ENCODE results near the gene MAD2L1BP. TPM values are rescaled to one million over a fixed set of nuclear protein-coding genes. Genes with fewer than 3 reads are reported as not detected.
A peak's percentile ranks its signal among the peaks of the same experiment; 100 is the strongest.
"Not testable (repeated sequence)": the region's sequence is repeated elsewhere in the genome, so short reads cannot be mapped to it uniquely, and the experiment has no call there.

Gene MAD2L1BP
- total RNA-seq (19.0 TPM), polyA plus RNA-seq (ENCODE audit: insufficient read depth, low read depth, low replicate concordance) (31.0 TPM)
- long read RNA-seq, donor 1, transcript MAD2L1BP-201 (3 exons, 1,301 nt), result major isoform, 12 of 33 reads
- long read RNA-seq, donor 1, partial matches to known transcripts, result 20 of 33 reads
- long read RNA-seq, donor 1, other reads (novel, unspliced or antisense), result 0 of 33 reads
- long read RNA-seq, donor 2, transcript MAD2L1BP-201 (3 exons, 1,301 nt), result major isoform, 11 of 31 reads
- long read RNA-seq, donor 2, partial matches to known transcripts, result 19 of 31 reads
- long read RNA-seq, donor 2, other reads (novel, unspliced or antisense), result 0 of 31 reads
- long read RNA-seq, donor 3, transcript MAD2L1BP-201 (3 exons, 1,301 nt), result major isoform, 15 of 15 reads
- long read RNA-seq, donor 3, partial matches to known transcripts, result 0 of 15 reads
- long read RNA-seq, donor 3, other reads (novel, unspliced or antisense), result 0 of 15 reads
- long read RNA-seq, donor 4, transcript MAD2L1BP-201 (3 exons, 1,301 nt), result major isoform, 17 of 19 reads
- long read RNA-seq, donor 4, partial matches to known transcripts, result 0 of 19 reads
- long read RNA-seq, donor 4, other reads (novel, unspliced or antisense), result 0 of 19 reads
- long read RNA-seq, donor 5, result 0 reads
- long read RNA-seq, donor 6, transcript MAD2L1BP-201 (3 exons, 1,301 nt), result major isoform, 28 of 83 reads
- long read RNA-seq, donor 6, partial matches to known transcripts, result 53 of 83 reads
- long read RNA-seq, donor 6, other reads (novel, unspliced or antisense), result 0 of 83 reads
- long read RNA-seq, donor 7, transcript MAD2L1BP-201 (3 exons, 1,301 nt), result major isoform, 8 of 10 reads
- long read RNA-seq, donor 7, partial matches to known transcripts, result 1 of 10 reads
- long read RNA-seq, donor 7, other reads (novel, unspliced or antisense), result 0 of 10 reads
- long read RNA-seq, donor 8, transcript MAD2L1BP-201 (3 exons, 1,301 nt), result major isoform, 10 of 11 reads
- long read RNA-seq, donor 8, partial matches to known transcripts, result 0 of 11 reads
- long read RNA-seq, donor 8, other reads (novel, unspliced or antisense), result 0 of 11 reads
- long read RNA-seq, donor 9, transcript MAD2L1BP-201 (3 exons, 1,301 nt), result major isoform, 9 of 15 reads
- long read RNA-seq, donor 9, partial matches to known transcripts, result 6 of 15 reads
- long read RNA-seq, donor 9, other reads (novel, unspliced or antisense), result 0 of 15 reads
- long read RNA-seq, donor 10, transcript MAD2L1BP-201 (3 exons, 1,301 nt), result major isoform, 6 of 18 reads
- long read RNA-seq, donor 10, partial matches to known transcripts, result 11 of 18 reads
- long read RNA-seq, donor 10, other reads (novel, unspliced or antisense), result 0 of 18 reads

DNA sequence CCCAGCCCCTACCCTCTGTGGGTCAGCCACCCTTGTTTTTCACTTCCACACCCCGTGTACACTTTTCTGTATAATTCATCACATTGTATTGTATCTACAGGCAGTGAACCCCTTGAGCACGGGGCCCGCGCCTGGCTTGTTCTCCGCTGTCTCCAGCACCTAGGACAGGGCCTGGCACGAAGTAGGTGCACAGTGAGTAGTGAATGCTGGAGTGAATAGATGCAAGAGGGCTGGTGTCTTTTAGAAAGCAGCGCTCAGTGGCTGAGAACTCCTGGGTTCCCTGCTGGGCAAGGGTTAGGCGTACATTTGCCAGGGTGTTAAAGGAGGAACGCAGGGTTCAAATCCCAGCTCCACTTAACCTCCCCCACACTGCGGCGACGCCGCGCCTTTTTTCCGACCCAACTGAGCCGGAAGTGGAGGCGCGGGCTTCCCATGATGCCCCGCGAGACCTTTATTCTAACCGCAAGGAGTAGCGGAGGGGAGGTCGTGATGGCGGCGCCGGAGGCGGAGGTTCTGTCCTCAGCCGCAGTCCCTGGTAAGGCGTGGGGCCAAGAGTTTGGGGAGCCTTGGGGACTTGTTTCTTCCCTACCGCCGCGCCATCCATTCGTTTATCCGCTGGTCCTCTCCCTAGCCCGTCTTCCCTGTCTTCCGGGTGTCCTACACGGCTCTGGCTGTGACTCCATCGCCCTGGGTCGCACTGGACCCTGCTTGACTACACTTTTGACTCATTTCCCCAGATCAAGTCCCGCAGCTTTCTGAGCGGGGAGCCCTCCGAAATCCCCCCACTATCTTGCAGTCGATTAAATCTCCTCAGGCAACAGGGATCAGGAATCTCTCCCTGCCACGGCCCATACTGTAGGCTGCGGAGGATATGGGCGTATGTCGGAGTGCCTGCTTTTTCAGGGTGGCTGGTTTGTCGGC, at the start of gene MAD2L1BP:
TSS of gene MAD2L1BP (plus strand) at position 454 of the 921 bp plus-strand sequence. CDS start at position 490, 36 bp downstream.
- Histone ChIP-seq H3K4me3 (ENCODE audit: low read length in 3 of 3) (peak within 1 kb of the TSS; percentile 95 to 98 (median 98)), H3K4me1 (ENCODE audit: control insufficient read depth in 2 of 3, insufficient read depth in 2 of 3, low read depth in 1 of 3, low read length in 3 of 3) (peaks cover 0 to 4% (median 0%) of the 10 kb centered on the region in 3 donors), H3K27me3 (ENCODE audit: control insufficient read depth, insufficient read depth, low read length) (no peaks in the 10 kb centered on the region), H3K9me3 (ENCODE audit: control insufficient read depth in 2 of 3, insufficient read depth in 1 of 3, low read length in 3 of 3) (no peaks in the 10 kb centered on the region), H3K27ac (ENCODE audit: low read depth in 2 of 2, low read length in 2 of 2) (peak within 1 kb of the TSS; percentile 58 to 77), H3K36me3 (ENCODE audit: control insufficient read depth in 2 of 3, insufficient read depth in 3 of 3, low read length in 3 of 3) (peaks cover 2 to 14% (median 2%) of the 10 kb centered on the region in 3 donors), H3K9ac (ENCODE audit: low read length in 3 of 3) (peak within 1 kb of the TSS; percentile 90 to 96 (median 93))
- FAIRE-seq (no peak), DNase-seq (peak; percentile 85 to 94 (median 91))
- TF ChIP-seq CTCF (IDR thresholded peaks at IDR 0.05; ENCODE audit: borderline replicate concordance, extremely low read depth, insufficient read depth), result no peak
- intact Hi-C loops (cut with DNase I), result no loop called here

- FAIRE-seq, result no peak
- TF ChIP-seq CTCF (IDR thresholded peaks at IDR 0.05; ENCODE audit: borderline replicate concordance, extremely low read depth, insufficient read depth), result no peak
- peaks cover 0 to 27% (median 11%) of the 10 kb centered on the region in 3 donors for H3K36me3 ChIP-seq (ENCODE audit: control insufficient read depth in 2 of 3, insufficient read depth in 3 of 3, low read length in 3 of 3)
These were observed 47.4 kb upstream of the MAD2L1BP start for GRCh38 chr6:43588194-43588593.

GRCh38 chr6:43589564-43589963, 46.1 kb upstream of the MAD2L1BP start:
- FAIRE-seq; intact Hi-C loops (cut with DNase I); H3K27me3 ChIP-seq (ENCODE audit: control insufficient read depth, insufficient read depth, low read length); H3K4me1 ChIP-seq (ENCODE audit: control insufficient read depth in 2 of 3, insufficient read depth in 2 of 3, low read depth in 1 of 3, low read length in 3 of 3); H3K27ac ChIP-seq (ENCODE audit: low read depth in 2 of 2, low read length in 2 of 2); H3K9me3 ChIP-seq (ENCODE audit: control insufficient read depth in 2 of 3, insufficient read depth in 1 of 3, low read length in 3 of 3); H3K4me3 ChIP-seq (ENCODE audit: low read length in 3 of 3); H3K9ac ChIP-seq (ENCODE audit: low read length in 3 of 3); DNase-seq: not testable (repeated sequence)
- peaks cover 0 to 14% (median 7%) of the 10 kb centered on the region in 3 donors for H3K36me3 ChIP-seq (ENCODE audit: control insufficient read depth in 2 of 3, insufficient read depth in 3 of 3, low read length in 3 of 3)

More at GRCh38 chr6:43588194-43588593, 47.4 kb upstream of the MAD2L1BP start:
- H3K27me3 ChIP-seq (ENCODE audit: control insufficient read depth, insufficient read depth, low read length), result no peaks in the 10 kb centered on the region
- H3K4me1 ChIP-seq (ENCODE audit: control insufficient read depth in 2 of 3, insufficient read depth in 2 of 3, low read depth in 1 of 3, low read length in 3 of 3), result no peaks in the 10 kb centered on the region
- H3K27ac ChIP-seq (ENCODE audit: low read depth in 2 of 2, low read length in 2 of 2), result no peak overlapping the region
- no peak for DNase-seq
- H3K9ac ChIP-seq (ENCODE audit: low read length in 3 of 3), result no peak overlapping the region
- intact Hi-C loops (cut with DNase I), result no loop called here
- H3K4me3 ChIP-seq (ENCODE audit: low read length in 3 of 3), result no peak overlapping the region
- H3K9me3 ChIP-seq (ENCODE audit: control insufficient read depth in 2 of 3, insufficient read depth in 1 of 3, low read length in 3 of 3), result no peaks in the 10 kb centered on the region

Measured in kidney (tissue), 22 donors.